C4-2B (cell line): ENCODE results near the gene ZNF185.

Experiments used
- H3K27ac ChIP-seq: fragments of 450-650 bp; 2 replicates; pipeline ENCODE4 v1.5.1; 2017
- ZFX ChIP-seq: fragments of 450-650 bp; IDR thresholded peaks from 2 replicates; pipeline ENCODE4 v1.6.1; 2017
- TF ChIP-seq, protein P1 (sequence below): fragments of 450-650 bp; conservative IDR thresholded peaks from 2 replicates; pipeline ENCODE4 v1.5.1; 2017; ENCODE audit warnings: mild to moderate bottlenecking

The ZNF185 gene

DNA sequence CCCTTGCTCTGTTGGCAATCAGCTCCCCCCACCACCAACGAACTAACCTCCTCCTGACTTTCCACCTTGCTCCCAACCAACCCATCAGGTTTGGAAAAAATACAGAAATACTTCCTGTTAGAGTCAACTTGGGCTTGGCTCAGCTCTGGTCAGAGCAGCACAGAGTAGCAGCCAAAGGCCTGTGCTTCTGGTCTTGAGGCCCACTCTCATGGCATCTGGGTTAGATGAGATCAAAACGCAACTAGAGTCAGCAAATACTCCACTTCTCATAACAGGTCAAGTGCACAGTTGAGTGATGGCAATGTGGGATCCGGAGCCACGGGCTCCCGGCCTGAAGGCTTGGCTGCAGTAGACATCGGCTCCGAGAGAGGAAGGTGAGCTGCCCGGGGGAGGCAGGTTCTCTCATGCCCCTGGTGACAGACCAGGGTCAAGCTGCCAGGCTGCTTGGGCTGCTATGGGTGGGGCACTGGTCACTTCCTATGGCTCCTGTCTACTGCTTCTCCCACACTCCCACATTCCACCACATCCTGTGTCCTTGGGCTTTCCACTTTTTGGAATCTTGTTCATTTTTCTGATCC is 34.8 kb downstream of the ZNF185 start:
- no peak overlapping the region for H3K27ac ChIP-seq
- TF ChIP-seq, protein P1, sequence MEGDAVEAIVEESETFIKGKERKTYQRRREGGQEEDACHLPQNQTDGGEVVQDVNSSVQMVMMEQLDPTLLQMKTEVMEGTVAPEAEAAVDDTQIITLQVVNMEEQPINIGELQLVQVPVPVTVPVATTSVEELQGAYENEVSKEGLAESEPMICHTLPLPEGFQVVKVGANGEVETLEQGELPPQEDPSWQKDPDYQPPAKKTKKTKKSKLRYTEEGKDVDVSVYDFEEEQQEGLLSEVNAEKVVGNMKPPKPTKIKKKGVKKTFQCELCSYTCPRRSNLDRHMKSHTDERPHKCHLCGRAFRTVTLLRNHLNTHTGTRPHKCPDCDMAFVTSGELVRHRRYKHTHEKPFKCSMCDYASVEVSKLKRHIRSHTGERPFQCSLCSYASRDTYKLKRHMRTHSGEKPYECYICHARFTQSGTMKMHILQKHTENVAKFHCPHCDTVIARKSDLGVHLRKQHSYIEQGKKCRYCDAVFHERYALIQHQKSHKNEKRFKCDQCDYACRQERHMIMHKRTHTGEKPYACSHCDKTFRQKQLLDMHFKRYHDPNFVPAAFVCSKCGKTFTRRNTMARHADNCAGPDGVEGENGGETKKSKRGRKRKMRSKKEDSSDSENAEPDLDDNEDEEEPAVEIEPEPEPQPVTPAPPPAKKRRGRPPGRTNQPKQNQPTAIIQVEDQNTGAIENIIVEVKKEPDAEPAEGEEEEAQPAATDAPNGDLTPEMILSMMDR, result no peak
- no peak for TF ChIP-seq ZFX

DNA sequence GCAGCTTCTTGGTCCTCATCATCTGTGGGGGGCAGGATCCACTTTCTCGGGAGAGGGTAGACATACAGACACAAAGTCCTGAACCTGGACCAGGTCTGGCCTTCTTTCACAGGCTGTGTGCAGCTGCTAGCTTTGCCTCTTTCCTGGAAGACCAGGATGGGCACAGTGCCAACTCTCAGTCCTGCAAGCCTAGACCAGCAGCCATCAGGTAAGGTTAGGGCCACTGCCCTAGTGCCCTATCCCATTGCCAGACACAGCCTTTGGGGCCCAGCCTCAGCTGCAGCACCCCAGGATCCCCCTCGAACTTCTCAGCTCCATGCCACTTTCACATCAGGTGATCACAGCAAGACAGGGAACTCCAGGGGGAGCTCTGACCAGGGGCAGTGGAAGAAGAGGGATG is 38.4 kb downstream of the ZNF185 start:
- no peak for TF ChIP-seq ZFX
- TF ChIP-seq, protein P1, result no peak
- H3K27ac ChIP-seq, result no peak overlapping the region

DNA sequence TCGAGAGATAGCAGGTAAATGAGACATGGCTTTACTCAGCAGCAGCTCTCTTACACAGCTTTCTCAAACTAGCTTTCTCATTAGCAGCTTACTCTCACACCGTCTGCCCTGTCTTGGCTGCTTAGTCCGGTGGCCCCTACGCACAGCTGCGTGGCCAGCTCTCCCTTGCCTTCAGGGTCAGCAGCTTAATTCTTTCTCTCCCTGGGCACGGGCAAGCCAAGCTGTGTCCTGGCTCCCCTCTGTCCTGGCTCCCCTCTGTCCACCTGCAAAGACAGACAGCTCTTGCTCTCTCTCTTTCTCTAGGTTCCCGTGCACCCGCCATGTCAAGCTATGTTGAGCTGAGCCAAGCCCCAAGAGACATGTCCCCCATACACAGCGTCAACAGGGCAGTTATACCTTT is 39.4 kb downstream of the ZNF185 start:
- no peak overlapping the region for H3K27ac ChIP-seq
- TF ChIP-seq ZFX, result no peak
- TF ChIP-seq, protein P1, result no peak

DNA sequence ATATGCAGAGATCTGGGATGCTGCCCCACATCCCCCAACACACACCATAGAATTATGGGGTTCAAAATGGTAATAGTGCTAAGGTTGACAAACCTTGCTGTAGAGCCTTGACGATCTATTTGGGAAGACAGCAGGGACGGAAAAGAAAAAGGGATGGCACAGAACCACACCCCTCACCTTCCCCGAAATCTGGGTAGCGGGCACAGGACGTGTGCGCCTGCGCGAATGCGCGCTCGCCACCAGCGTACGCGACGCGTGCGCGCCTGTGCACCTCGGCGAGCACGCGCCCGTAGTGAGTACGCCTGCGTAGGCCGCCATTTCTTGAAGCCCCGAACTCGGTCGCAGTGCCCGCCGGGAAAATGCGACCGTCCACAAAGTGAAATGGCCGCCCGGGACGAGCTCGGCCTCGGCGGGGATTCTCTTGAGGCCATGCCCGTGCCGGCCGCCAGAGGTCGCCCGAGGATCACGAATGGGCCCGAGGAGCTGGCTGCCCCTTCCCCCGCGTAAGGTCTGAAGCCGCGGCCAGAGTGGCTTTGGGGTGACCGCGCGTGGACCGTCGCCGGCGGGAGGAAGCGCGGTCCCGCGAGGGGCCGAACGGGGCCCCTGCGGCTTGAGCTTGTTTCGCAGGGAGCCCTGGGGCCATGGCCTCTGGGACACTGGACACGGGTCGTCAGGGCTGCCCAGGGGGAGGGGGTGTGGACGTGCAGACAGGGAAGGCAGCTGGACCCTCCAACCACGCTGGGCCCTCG is 43.6 kb downstream of the ZNF185 start:
- TF ChIP-seq ZFX, result no peak
- TF ChIP-seq, protein P1, result peak; percentile 85
- peak overlapping the region; percentile 87 for H3K27ac ChIP-seq

DNA sequence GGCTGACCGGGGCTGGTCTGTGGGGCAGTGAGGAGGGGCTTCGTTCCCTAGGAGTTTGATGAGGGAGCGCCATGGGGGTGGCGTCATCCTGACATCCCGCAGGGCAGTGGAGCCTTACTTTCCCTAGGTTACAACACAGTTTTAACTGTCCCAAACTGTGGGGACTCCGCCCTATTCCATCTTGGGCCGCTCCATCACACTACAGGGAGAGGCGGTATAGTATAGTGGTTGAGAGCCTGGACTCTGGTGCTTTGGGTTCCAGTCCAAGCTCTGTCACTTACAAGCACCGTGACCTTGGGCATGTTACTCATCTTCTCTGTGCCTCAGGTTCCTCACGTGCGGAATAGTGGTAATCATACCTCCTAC is 44.2 kb downstream of the ZNF185 start:
- H3K27ac ChIP-seq, result peak overlapping the region; percentile 87
- TF ChIP-seq ZFX, result no peak
- TF ChIP-seq, protein P1, result no peak

DNA sequence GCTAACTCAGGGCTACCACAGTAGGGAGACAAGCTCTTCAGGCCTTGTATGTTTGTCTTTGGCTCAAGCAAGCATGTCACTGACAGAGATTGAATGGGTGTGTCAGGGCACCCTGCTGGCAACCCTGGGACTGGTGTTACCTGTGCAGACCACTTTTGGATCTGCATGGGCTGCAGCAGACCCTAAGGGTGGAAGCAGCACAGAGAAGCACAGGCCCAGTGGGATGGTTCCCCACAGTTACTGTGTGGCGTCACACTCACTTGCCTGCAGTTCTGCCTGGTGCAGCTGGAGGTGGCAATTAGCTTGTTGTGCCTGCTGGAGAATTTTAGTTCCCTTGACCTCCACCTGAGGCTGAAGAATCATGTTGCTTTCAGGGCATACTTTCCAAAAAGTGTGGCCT is 46.0 kb downstream of the ZNF185 start:
- no peak overlapping the region for H3K27ac ChIP-seq
- TF ChIP-seq, protein P1, result no peak
- no peak for TF ChIP-seq ZFX

- no peak overlapping the region for H3K27ac ChIP-seq
- TF ChIP-seq ZFX, result no peak
- TF ChIP-seq, protein P1, result no peak
Observed at GRCh38 chrX:152945021-152945979, 47.4 kb downstream of the ZNF185 start.
